ENCODE data around the gene COG4. TPM values are rescaled to one million over a fixed set of nuclear protein-coding genes. Genes with fewer than 3 reads are reported as not detected.

The COG4 gene
- total RNA-seq, 1 donor from 2014 or later: 96.8 TPM

GRCh38 chr16:70438585-70438968, 84.8 kb downstream of the COG4 start:
- H3K27me3 Mint-ChIP-seq: peaks cover 5% of the 10 kb centered on the region
- H3K27ac Mint-ChIP-seq: peak overlapping the region; percentile 84
- no peaks in the 10 kb centered on the region for H3K9me3 Mint-ChIP-seq

DNA sequence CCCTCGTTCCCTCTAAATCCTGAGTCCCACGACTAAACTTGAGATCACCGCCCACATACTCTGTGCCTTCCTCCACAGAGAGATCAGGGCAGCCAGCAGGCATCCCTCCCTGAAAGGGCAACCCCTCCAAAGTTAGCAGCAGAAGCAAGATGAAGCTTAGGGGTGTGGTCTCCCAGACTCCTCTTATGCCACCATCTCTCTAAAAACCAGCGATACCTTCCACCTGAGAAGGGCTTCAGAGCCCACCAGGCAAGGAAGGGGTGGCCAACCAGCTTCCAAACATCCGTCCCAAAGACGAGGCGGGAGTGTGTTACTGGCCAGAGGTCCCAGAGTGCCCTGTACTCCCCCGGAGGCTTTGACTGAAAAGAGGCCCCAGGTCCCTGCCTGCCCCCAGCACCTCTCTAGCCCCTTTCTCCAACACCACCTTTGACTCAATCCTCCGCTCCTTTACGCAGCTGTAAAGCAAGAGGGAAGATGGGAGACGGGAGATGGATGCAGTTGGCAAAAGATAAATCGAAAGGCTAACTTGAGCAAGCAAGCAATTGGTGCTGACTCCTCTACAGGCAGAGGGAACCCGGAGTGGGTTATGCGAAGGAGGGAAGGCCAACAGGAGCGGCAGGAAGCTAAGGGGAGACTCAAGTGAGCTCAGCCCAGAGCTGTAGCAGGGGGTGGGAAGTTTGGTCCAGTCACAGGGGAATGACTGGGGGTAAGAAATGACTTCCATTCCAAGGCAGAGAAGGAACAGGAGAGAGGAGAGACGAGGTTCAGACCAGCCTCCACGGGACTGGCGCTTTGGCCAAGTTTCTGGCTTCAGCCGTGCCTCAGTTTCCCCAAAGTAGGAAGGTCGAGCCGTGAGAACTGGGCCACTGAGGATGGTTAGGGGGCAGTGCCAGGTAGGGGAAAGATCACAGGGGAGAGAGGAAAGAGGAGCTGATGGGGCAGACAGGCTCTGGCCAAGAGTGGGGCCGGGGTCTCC, 85.5 kb downstream of the COG4 start:
- no peak for TF ChIP-seq CTCF (conservative IDR thresholded peaks at IDR 0.05)
- Mint-ChIP-seq H3K36me3 (no peaks in the 10 kb centered on the region), H3K9me3 (no peaks in the 10 kb centered on the region), H3K4me1 (ENCODE audit: unreplicated experiment) (peaks cover 37% of the 10 kb centered on the region), H3K27me3 (peaks cover 5% of the 10 kb centered on the region), H3K4me3 (peak overlapping the region; percentile 97), H3K27ac (peak overlapping the region; percentile 84)
- no peak for DNase-seq (ENCODE audit: extremely low spot score, unreplicated experiment)

More at GRCh38 chr16:70438585-70438968, 84.8 kb downstream of the COG4 start:
- Mint-ChIP-seq H3K4me1 (ENCODE audit: unreplicated experiment) (peaks cover 30% of the 10 kb centered on the region), H3K36me3 (no peaks in the 10 kb centered on the region), H3K4me3 (peak overlapping the region; percentile 97)
- DNase-seq (ENCODE audit: extremely low spot score, unreplicated experiment): no peak
- no peak for TF ChIP-seq CTCF (conservative IDR thresholded peaks at IDR 0.05)

DNA sequence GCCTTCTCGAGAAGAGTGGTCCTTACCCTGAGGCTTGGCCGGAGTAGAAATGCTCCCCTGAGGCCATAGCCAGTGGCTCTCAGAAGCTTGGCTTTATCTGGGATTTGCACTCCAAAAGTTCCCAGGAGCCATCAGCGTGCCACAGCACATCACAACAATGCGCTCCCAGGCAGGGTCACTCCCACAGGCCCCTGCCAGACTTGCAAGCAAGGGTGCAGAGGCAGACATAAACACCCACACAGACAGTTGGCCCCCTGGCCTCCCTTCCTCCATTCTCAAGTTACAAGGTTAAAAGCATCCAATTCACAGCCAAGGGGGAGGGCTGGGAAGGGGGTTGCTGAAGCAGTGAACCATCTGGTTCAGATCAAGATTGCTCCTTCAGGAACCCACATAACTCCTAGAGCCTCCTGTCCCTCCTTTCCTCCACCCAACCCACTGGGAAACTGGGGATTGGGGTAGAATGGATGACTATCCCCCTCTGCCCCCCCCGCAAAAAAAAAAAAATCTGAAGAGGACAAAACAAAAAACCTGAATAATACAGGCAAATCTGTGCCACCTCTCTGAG, 86.3 kb downstream of the COG4 start:
- peak overlapping the region; percentile 84 for H3K27ac Mint-ChIP-seq
- no peak for DNase-seq (ENCODE audit: extremely low spot score, unreplicated experiment)
- H3K9me3 Mint-ChIP-seq: no peaks in the 10 kb centered on the region
- peaks cover 5% of the 10 kb centered on the region for H3K27me3 Mint-ChIP-seq
- peaks cover 43% of the 10 kb centered on the region for H3K4me1 Mint-ChIP-seq (ENCODE audit: unreplicated experiment)
- H3K36me3 Mint-ChIP-seq: no peaks in the 10 kb centered on the region
- TF ChIP-seq CTCF (conservative IDR thresholded peaks at IDR 0.05): no peak
- H3K4me3 Mint-ChIP-seq: peak overlapping the region; percentile 97

DNA sequence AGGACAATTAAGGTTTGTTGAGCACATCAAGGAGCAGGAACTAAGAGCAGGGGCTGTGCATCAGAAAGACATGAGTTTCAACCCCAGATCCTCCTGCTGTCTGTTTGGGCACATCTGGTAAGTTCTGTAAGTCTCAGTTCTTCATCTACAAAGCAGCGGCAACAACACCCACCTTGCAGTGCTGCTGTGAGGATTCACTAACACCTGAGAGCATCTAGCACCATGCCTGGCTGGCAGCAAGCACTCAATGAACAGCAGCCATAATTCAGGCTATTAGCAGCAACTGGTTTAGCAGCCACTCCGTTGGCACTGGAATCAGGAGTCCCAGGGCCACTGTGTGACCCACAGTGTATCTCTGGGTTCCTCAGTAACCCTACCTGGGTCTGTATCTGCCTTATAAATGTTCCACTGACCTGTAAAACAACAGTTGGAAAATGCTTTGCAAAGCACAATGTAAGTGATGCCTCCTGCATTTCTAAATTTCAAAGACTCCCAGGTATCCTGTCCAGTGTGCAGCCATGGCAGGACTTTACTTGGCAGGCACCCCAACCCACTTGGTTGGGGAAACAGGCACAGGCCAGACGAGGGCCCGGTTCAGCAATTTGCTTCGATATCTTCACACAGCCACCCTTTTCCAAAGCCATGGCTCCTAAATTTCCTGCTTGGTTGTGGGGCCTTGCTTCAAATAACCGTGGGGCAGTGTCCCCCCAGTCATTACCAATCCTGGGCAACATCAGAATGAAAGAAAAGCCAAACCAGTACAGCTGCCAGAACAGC, 88.7 kb downstream of the COG4 start:
- H3K36me3 Mint-ChIP-seq: no peaks in the 10 kb centered on the region
- H3K27ac Mint-ChIP-seq: no peak overlapping the region
- H3K4me3 Mint-ChIP-seq: no peak overlapping the region
- peaks cover 5% of the 10 kb centered on the region for H3K27me3 Mint-ChIP-seq
- no peaks in the 10 kb centered on the region for H3K9me3 Mint-ChIP-seq
- peaks cover 50% of the 10 kb centered on the region for H3K4me1 Mint-ChIP-seq (ENCODE audit: unreplicated experiment)
- TF ChIP-seq CTCF (conservative IDR thresholded peaks at IDR 0.05): no peak
- DNase-seq (ENCODE audit: extremely low spot score, unreplicated experiment): no peak

- Mint-ChIP-seq H3K9me3 (no peaks in the 10 kb centered on the region), H3K36me3 (no peaks in the 10 kb centered on the region), H3K27me3 (peaks cover 5% of the 10 kb centered on the region), H3K4me1 (ENCODE audit: unreplicated experiment) (peaks cover 55% of the 10 kb centered on the region), H3K4me3 (peak overlapping the region; percentile 68), H3K27ac (peak overlapping the region; percentile 2)
- TF ChIP-seq CTCF (conservative IDR thresholded peaks at IDR 0.05): no peak
- no peak for DNase-seq (ENCODE audit: extremely low spot score, unreplicated experiment)
Observed at GRCh38 chr16:70433458-70434103, 89.8 kb downstream of the COG4 start.
